GM12872 (cell line): ENCODE measurements around the gene AXIN1.

Source experiments
- TF ChIP-seq, protein P1 (sequence below): IDR thresholded peaks from 3 replicates; pipeline ENCODE4 v1.5.1; 2011; ENCODE audit warnings: low read depth, mild to moderate bottlenecking, low read length, moderate library complexity; ENCODE audit not compliant: insufficient read depth

Gene AXIN1, protein sequence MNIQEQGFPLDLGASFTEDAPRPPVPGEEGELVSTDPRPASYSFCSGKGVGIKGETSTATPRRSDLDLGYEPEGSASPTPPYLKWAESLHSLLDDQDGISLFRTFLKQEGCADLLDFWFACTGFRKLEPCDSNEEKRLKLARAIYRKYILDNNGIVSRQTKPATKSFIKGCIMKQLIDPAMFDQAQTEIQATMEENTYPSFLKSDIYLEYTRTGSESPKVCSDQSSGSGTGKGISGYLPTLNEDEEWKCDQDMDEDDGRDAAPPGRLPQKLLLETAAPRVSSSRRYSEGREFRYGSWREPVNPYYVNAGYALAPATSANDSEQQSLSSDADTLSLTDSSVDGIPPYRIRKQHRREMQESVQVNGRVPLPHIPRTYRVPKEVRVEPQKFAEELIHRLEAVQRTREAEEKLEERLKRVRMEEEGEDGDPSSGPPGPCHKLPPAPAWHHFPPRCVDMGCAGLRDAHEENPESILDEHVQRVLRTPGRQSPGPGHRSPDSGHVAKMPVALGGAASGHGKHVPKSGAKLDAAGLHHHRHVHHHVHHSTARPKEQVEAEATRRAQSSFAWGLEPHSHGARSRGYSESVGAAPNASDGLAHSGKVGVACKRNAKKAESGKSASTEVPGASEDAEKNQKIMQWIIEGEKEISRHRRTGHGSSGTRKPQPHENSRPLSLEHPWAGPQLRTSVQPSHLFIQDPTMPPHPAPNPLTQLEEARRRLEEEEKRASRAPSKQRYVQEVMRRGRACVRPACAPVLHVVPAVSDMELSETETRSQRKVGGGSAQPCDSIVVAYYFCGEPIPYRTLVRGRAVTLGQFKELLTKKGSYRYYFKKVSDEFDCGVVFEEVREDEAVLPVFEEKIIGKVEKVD

DNA sequence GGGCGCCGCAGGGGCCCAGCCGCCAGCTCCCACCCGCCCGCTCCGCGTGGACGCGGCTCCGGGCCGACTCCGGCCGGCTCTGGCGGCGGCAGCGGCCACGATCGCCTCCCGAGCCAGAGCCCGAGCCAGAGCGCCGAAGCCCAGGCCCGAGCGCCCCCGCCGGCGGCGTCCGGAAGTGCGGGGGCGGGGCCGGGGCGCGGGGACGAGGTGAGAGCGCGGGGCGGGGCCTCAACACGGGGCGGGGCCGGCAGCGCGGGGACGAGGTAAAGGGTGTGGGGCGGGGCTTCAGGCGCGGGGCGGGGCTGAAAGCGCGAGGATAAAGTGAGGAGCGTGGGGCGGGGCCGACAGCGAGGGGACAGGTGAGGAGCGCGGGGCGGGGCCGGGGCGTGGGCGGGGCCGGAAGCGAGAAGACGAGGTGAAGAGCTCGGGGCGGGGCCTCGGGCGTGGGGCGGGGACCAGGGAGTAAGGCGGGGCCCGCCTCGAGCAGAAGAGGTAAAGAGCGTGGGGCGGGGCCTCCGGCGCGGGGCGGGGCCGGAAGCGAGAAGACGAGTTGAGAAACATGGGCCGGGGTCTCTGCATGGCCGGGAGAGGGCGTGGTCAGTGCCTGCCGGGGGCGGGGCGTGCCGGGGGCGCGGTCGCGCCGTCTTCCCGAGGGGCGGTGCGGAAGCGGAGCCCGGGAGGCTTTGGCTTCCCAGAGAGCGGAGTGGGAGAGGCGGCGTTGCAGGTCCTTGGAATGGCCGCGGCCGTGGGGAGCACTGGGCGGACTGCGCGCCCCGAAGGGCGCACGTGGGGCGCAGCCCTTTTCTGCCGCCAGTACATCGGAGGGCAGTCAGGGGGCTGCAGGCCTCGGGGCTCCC lies at the start of gene AXIN1:
AXIN1 (minus strand) TSS at position 177 of the 857 bp plus-strand sequence. CDS start 5,698 bp downstream, outside the sequence.
- TF ChIP-seq, protein P1, sequence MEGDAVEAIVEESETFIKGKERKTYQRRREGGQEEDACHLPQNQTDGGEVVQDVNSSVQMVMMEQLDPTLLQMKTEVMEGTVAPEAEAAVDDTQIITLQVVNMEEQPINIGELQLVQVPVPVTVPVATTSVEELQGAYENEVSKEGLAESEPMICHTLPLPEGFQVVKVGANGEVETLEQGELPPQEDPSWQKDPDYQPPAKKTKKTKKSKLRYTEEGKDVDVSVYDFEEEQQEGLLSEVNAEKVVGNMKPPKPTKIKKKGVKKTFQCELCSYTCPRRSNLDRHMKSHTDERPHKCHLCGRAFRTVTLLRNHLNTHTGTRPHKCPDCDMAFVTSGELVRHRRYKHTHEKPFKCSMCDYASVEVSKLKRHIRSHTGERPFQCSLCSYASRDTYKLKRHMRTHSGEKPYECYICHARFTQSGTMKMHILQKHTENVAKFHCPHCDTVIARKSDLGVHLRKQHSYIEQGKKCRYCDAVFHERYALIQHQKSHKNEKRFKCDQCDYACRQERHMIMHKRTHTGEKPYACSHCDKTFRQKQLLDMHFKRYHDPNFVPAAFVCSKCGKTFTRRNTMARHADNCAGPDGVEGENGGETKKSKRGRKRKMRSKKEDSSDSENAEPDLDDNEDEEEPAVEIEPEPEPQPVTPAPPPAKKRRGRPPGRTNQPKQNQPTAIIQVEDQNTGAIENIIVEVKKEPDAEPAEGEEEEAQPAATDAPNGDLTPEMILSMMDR: peak; percentile 52; the same call in 1 of the 3 replicates

DNA sequence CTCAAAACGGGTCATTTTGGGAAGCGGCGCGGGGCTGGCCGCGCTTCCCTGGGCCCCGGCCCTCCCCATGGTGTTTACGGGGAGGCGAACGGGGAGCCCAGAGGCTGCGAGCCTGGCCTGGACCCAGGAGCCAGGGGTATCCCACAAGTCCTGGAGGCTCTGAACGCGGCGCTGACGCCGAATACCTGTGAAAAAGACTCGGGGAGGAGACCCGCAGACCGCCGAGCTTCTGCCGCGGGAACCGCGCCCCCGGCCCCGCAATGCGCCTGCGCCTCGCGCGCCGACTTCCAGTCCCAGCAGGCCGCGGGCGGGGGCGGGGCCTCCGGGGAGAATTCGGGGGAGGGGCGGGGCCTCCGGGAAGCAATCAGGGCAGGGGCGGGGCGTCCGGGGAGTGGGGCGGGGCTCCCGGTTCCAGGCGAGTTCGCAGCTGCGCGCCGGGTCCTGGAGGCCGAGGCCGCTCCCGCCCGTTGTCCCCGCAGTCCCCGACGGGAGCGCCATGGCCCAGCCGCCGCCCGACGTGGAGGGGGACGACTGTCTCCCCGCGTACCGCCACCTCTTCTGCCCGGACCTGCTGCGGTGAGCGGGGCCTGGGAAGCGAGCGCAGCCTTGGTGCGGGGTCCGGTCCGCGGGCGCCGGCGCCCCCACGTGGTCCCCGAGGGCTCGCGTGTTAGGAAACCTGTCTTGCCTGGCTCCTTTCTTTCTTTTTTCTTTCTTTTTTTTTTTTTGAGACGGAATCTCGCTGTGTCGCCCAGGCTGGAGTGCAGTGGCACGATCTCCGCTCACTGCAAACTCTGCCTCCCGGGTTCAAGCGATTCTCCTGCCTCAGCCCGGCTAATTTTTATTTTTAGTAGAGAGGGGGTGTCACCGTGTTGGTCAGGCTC lies 49.2 kb upstream of the AXIN1 start, which contains the start of gene DECR2:
DECR2 (plus strand) TSS at position 418 of the 881 bp plus-strand sequence; CDS start at position 497, 79 bp downstream.
- TF ChIP-seq, protein P1: peak; percentile 63

DNA sequence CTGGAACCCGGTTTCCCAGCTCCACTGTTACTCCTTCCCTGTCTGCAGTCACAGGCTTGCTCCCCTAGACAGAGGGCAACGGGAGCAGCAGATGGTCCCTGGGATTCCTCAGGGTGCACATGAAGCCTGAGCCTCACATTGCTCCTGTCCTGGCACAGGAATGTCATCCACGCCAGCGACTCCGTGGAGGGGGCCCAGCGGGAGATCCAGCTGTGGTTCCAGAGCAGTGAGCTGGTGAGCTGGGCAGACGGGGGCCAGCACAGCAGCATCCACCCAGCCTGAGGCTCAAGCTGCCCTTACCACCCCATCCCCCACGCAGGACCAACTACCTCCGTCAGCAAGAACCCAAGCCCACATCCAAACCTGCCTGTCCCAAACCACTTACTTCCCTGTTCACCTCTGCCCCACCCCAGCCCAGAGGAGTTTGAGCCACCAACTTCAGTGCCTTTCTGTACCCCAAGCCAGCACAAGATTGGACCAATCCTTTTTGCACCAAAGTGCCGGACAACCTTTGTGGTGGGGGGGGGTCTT lies 47.6 kb upstream of the AXIN1 start:
- TF ChIP-seq, protein P1: no peak

DNA sequence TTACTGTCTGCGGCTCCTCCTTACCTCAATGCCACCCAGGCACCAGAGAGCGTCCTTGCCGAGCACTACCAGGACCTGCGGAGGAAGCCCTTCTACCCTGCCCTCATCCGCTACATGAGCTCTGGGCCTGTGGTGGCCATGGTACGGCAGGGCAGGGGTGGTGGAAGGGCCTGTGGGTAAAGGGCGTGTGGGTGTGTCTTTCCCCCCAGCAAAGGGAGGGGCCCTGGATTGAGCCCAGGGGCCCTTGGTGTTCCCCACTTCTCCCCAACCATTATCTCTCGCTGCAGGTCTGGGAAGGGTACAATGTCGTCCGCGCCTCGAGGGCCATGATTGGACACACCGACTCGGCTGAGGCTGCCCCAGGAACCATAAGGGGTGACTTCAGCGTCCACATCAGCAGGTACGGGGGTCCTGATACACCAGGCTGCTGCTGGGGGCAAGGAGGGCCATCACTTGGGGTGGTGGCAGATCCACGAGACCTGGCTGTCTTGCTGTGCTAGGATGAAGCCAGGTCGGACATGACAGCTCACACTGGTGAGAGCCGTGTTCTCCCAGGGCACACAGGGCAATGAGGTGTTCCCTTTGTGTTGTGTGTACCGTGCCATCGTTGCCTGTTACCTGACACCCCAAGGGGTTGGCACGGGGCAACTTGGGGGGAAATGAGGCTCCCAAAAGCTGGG lies 47.0 kb upstream of the AXIN1 start:
- TF ChIP-seq, protein P1: no peak

DNA sequence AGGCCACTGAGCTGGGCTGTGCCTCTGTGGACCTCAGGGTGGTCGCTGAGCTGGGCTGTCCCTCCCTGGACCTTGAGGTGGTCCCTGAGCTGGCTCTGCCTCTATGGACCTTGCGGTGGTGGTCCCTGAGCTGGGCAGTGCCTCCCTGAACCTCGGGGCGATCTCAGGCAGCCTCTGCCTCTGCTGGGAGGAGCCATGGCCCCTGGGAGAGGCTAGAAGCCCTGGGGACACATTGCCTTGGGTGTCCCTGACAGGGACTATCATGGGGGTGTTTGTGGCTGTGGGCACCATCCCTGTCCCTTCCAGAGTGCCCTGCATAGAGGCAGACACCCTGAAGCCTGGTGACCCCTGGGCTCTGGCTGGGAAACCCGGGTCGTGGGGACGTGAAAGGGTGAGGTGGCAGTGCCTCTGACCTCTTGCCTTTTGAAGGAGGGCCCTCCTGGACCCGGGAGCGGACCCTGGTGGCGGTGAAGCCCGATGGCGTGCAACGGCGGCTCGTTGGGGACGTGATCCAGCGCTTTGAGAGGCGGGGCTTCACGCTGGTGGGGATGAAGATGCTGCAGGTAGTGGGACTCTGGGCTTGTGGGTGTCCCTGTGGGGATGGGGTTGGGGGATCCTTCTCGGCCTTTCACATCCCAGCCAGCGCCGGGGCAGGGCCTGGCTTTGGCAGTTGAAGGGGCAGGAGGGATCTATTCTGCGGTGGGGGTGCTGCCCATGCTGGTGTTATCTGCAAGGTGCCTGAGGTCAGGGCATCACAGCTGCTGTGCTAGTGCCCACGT lies 46.2 kb upstream of the AXIN1 start:
- TF ChIP-seq, protein P1: no peak
